Daoy (cell line): ENCODE measurements around the gene EPAS1. TPM values are rescaled to one million over a fixed set of nuclear protein-coding genes. Genes with fewer than 3 reads are reported as not detected.

Source experiments
- DNase-seq: peaks from one replicate; pipeline ENCODE4 v3.0.0-alpha.2; 2015; ENCODE audit warnings: low read depth
- total RNA-seq: library from RNA; depleted of rRNA; stranded (reverse); fragments of >200 nt; shearing (Covaris generic); gene quantifications from 2 replicates; pipeline ENCODE4 v1.2.3, GENCODE V29; 2014

EPAS1 gene
- total RNA-seq, 1 experiment from 2014 or later = 2.4 TPM

GRCh38 chr2:46339200-46339599, 42.0 kb downstream of the EPAS1 start:
- no peak for DNase-seq

GRCh38 chr2:46339676-46340459, 42.7 kb downstream of the EPAS1 start:
- no peak for DNase-seq

GRCh38 chr2:46340740-46341420, 43.7 kb downstream of the EPAS1 start:
- DNase-seq = peak; percentile 26

- no peak for DNase-seq
These were observed 45.5 kb downstream of the EPAS1 start for GRCh38 chr2:46342566-46343315.

- DNase-seq = no peak
These were observed 47.5 kb downstream of the EPAS1 start for GRCh38 chr2:46344706-46345105.

GRCh38 chr2:46345775-46346174, 48.6 kb downstream of the EPAS1 start:
- DNase-seq = no peak

- DNase-seq = no peak
These were observed 49.5 kb downstream of the EPAS1 start for GRCh38 chr2:46346719-46347118.

- no peak for DNase-seq
These were observed 50.6 kb downstream of the EPAS1 start for GRCh38 chr2:46347648-46348280.

GRCh38 chr2:46349115-46349547, 51.9 kb downstream of the EPAS1 start:
- no peak for DNase-seq

GRCh38 chr2:46350029-46350689, 53.0 kb downstream of the EPAS1 start:
- no peak for DNase-seq

GRCh38 chr2:46351098-46351749, 54.0 kb downstream of the EPAS1 start:
- DNase-seq = no peak

GRCh38 chr2:46351750-46352138, 54.5 kb downstream of the EPAS1 start:
- DNase-seq = no peak

GRCh38 chr2:46352621-46353020, 55.4 kb downstream of the EPAS1 start:
- DNase-seq = no peak

GRCh38 chr2:46353509-46353908, 56.3 kb downstream of the EPAS1 start:
- no peak for DNase-seq

- no peak for DNase-seq
These were observed 58.5 kb downstream of the EPAS1 start for GRCh38 chr2:46355756-46356155.

GRCh38 chr2:46356991-46357390, 59.8 kb downstream of the EPAS1 start:
- DNase-seq = no peak

GRCh38 chr2:46358713-46359112, 61.5 kb downstream of the EPAS1 start:
- DNase-seq = no peak

GRCh38 chr2:46360303-46360702, 63.1 kb downstream of the EPAS1 start:
- DNase-seq = no peak

- DNase-seq = no peak
These were observed 64.9 kb downstream of the EPAS1 start for GRCh38 chr2:46361920-46362666.

GRCh38 chr2:46362667-46363012, 65.4 kb downstream of the EPAS1 start:
- DNase-seq = no peak
